Left lung (tissue), 10 donors: ENCODE results near the gene ARHGAP21. TPM values are rescaled to one million over a fixed set of nuclear protein-coding genes. Genes with fewer than 3 reads are reported as not detected.

Experiments used
- ATAC-seq: fragments of 200-7000 bp; cut with Tn5 transposase; one replicate; pipeline ENCODE4 v1.9.1; 2020; ENCODE audit warnings: moderate library complexity
- DNase-seq, 4 donors: peaks; one replicate each; pipeline ENCODE4 v3.0.0-alpha.2; 2013 to 2020
- H3K27ac ChIP-seq, 2 donors: fragments of 200-600 bp; sonication (generic) in 1 of 2; one replicate each; pipeline versions ENCODE4 v1.5.0 to v1.8.0; 2020 to 2021
- H3K27me3 ChIP-seq, 2 donors: fragments of 200-600 bp; sonication (generic) in 1 of 2; one replicate each; pipeline versions ENCODE4 v1.5.0 to v1.8.0; 2020 to 2021
- H3K36me3 ChIP-seq, 2 donors: fragments of 200-600 bp; sonication (generic) in 1 of 2; one replicate each; pipeline versions ENCODE4 v1.5.0 to v1.8.0; 2020 to 2021
- H3K4me1 ChIP-seq, 2 donors: fragments of 200-600 bp; one replicate each; pipeline ENCODE4 v1.8.0; 2021
- H3K4me3 ChIP-seq, 2 donors: fragments of 200-600 bp; sonication (generic) in 1 of 2; one replicate each; pipeline versions ENCODE4 v1.5.0 to v1.8.0; 2020 to 2021; ENCODE audit warnings: mild to moderate bottlenecking in 1 of 2
- H3K9me3 ChIP-seq, 2 donors: fragments of 200-600 bp; sonication (generic) in 1 of 2; one replicate each; pipeline versions ENCODE4 v1.5.0 to v1.8.0; 2020 to 2021
- CTCF ChIP-seq, 2 donors: fragments of 200-600 bp; sonication (generic) in 1 of 2; IDR thresholded peaks; one replicate each; pipeline versions ENCODE4 v1.5.0 to v1.8.0; 2021; ENCODE audit warnings: antibody characterized with exemption in 2 of 2
- intact Hi-C, 2 donors: fragments of 100-400 bp; cut with DNase I; formaldehyde crosslinking; loops; one replicate each; pipeline versions ENCODE4 v1.11.2 to v1.14.2; 2022
- polyA plus RNA-seq, 6 donors: library from polyadenylated mRNA; unstranded; fragments of 120-200 nt; gene quantifications; one replicate each; pipeline ENCODE4 v1.2.1, GENCODE V29; 2013; ENCODE audit not compliant: insufficient read length in 6 of 6
- total RNA-seq, 2 donors: library from RNA; stranded (reverse); fragmentation: NEBNext Ultra II Directional; extraction: Animal tissue kit (Norgen Biotek cat#: 25700); gene quantifications; one replicate each; pipeline ENCODE4 v1.2.1, GENCODE V29; 2021
- donor health status: DM: no; HTN: yes; CAD: no.
- donor health status: DM: no; HTN: no; CAD: no.

The ARHGAP21 gene
- total and polyA plus RNA-seq, 8 donors: 74.3 to 155 (median 126) TPM

GRCh38 chr10:24748214-24748613 is 24.5 kb upstream of the ARHGAP21 start:
- DNase-seq: no peak
- Histone ChIP-seq H3K4me3 (no peak overlapping the region), H3K4me1 (no peaks in the 10 kb centered on the region), H3K27ac (no peak overlapping the region), H3K27me3 (no peaks in the 10 kb centered on the region), H3K36me3 (no peaks in the 10 kb centered on the region), H3K9me3 (no peaks in the 10 kb centered on the region)
- no peak for TF ChIP-seq CTCF (IDR thresholded peaks at IDR 0.05)
- intact Hi-C loops: no loop called here
- ATAC-seq: no peak

- intact Hi-C loops: no loop called here
- H3K9me3 ChIP-seq: no peaks in the 10 kb centered on the region
- no peak overlapping the region for H3K27ac ChIP-seq
- no peaks in the 10 kb centered on the region for H3K4me1 ChIP-seq
- H3K27me3 ChIP-seq: no peaks in the 10 kb centered on the region
- TF ChIP-seq CTCF (IDR thresholded peaks at IDR 0.05): no peak
- ATAC-seq (no peak), DNase-seq (no peak)
- no peak overlapping the region for H3K4me3 ChIP-seq
- H3K36me3 ChIP-seq: no peaks in the 10 kb centered on the region
Observed at GRCh38 chr10:24744946-24745345, 21.3 kb upstream of the ARHGAP21 start.

GRCh38 chr10:24740714-24741113 is 17.0 kb upstream of the ARHGAP21 start:
- intact Hi-C loops: no loop called here
- Histone ChIP-seq H3K36me3 (no peaks in the 10 kb centered on the region), H3K27ac (no peak overlapping the region), H3K4me1 (no peaks in the 10 kb centered on the region), H3K4me3 (no peak overlapping the region), H3K9me3 (no peaks in the 10 kb centered on the region), H3K27me3 (no peaks in the 10 kb centered on the region)
- TF ChIP-seq CTCF (IDR thresholded peaks at IDR 0.05): no peak
- no peak for DNase-seq
- no peak for ATAC-seq

GRCh38 chr10:24737001-24737400 is 13.3 kb upstream of the ARHGAP21 start:
- Histone ChIP-seq H3K4me3 (no peak overlapping the region), H3K4me1 (no peaks in the 10 kb centered on the region), H3K27ac (no peak overlapping the region), H3K36me3 (no peaks in the 10 kb centered on the region), H3K27me3 (no peaks in the 10 kb centered on the region), H3K9me3 (no peaks in the 10 kb centered on the region)
- no peak for TF ChIP-seq CTCF (IDR thresholded peaks at IDR 0.05)
- no peak for ATAC-seq
- intact Hi-C loops: no loop called here
- no peak for DNase-seq

- no peak overlapping the region for H3K27ac ChIP-seq
- H3K36me3 ChIP-seq: no peaks in the 10 kb centered on the region
- no peak for DNase-seq
- no peak overlapping the region for H3K4me3 ChIP-seq
- H3K27me3 ChIP-seq: no peaks in the 10 kb centered on the region
- intact Hi-C loops: no loop called here
- no peak for TF ChIP-seq CTCF (IDR thresholded peaks at IDR 0.05)
- no peaks in the 10 kb centered on the region for H3K9me3 ChIP-seq
- ATAC-seq: no peak
- H3K4me1 ChIP-seq: no peaks in the 10 kb centered on the region
Observed at GRCh38 chr10:24731942-24732341, 8.3 kb upstream of the ARHGAP21 start.
